Endothelial cell of umbilical vein (primary cell): ENCODE results near the gene BNIPL. TPM values are rescaled to one million over a fixed set of nuclear protein-coding genes. Genes with fewer than 3 reads are reported as not detected.

Experiments used
- BruUV-seq: library from RNA; stranded (reverse); fragments of 400-500 nt; replicated peaks from 2 replicates; lab custom pipeline; 2021; lab: Mats Ljungman, UMichigan
- CTCF ChIA-PET: fragments of 300-600, 350-600 bp; sonication (Branson Sonifier 250); formaldehyde crosslinking; loops from one replicate; lab custom pipeline; 2021; ENCODE audit warnings: antibody characterized with exemption, inconsistent platforms; lab: Charles Lee
- POLR2A ChIA-PET: fragments of 300-600, 350-600 bp; sonication (Branson Sonifier 250); formaldehyde crosslinking; loops from one replicate; lab custom pipeline; 2021; ENCODE audit warnings: antibody characterized with exemption, inconsistent platforms; lab: Charles Lee
- DNase-seq: peaks from one replicate; pipeline ENCODE4 v3.0.0-alpha.2; 2011; ENCODE audit warnings: low read depth, low spot score
- FAIRE-seq: peaks from 2 replicates; lab custom pipeline; 2011; peaks lifted over from hg19 to GRCh38; lab: Jason Lieb, UNC
- H2AFZ ChIP-seq: 2 replicates; pipeline ENCODE4 v1.6.0; 2012; ENCODE audit warnings: low read depth, low read length, control low read depth, inconsistent platforms
- H3K27ac ChIP-seq: 2 replicates; pipeline ENCODE4 v1.5.1; 2011; ENCODE audit warnings: low read depth, mild to moderate bottlenecking, control low read depth, low read length, moderate library complexity; ENCODE audit not compliant: insufficient read depth
- H3K27me3 ChIP-seq, 2 experiments: 2 replicates each; pipeline versions ENCODE4 v1.6.0 to v1.6.1; 2011; ENCODE audit warnings: low read length in 2 of 2, mixed read lengths in 1 of 2; ENCODE audit not compliant: control insufficient read depth in 2 of 2, insufficient read depth in 2 of 2
- H3K36me3 ChIP-seq, 2 experiments: 2 replicates in 1 of 2; 3 replicates in 1 of 2; pipeline ENCODE4 v1.5.1; 2011; ENCODE audit warnings: low read length in 2 of 2, mild to moderate bottlenecking in 1 of 2, moderate library complexity in 1 of 2; ENCODE audit not compliant: control insufficient read depth in 2 of 2, insufficient read depth in 2 of 2; ENCODE audit errors: extremely low read depth in 1 of 2
- H3K4me1 ChIP-seq: 3 replicates; pipeline ENCODE4 v1.5.1; 2011; ENCODE audit warnings: mild to moderate bottlenecking, low read length; ENCODE audit not compliant: control insufficient read depth, insufficient read depth; ENCODE audit errors: extremely low read depth
- H3K4me2 ChIP-seq: 2 replicates; pipeline ENCODE4 v1.6.1; 2011; ENCODE audit warnings: low read length, control low read depth, mixed read lengths; ENCODE audit not compliant: insufficient read depth
- H3K4me3 ChIP-seq, 3 experiments: fragments of 200-600 bp in 1 of 3; sonication (generic), shearing (Covaris generic) in 1 of 3; replicated peaks in 1 of 3; 2 replicates each; pipeline ENCODE4 v1.5.1; 2011 to 2016; ENCODE audit warnings: control low read depth in 3 of 3, low read length in 3 of 3, mild to moderate bottlenecking in 2 of 3, inconsistent platforms in 1 of 3, low read depth in 1 of 3, moderate library complexity in 1 of 3; ENCODE audit not compliant: insufficient read depth in 1 of 3
- H3K79me2 ChIP-seq: 2 replicates; pipeline ENCODE4 v1.6.0; 2012; ENCODE audit warnings: low read length, inconsistent platforms; ENCODE audit not compliant: control insufficient read depth, insufficient read depth
- H3K9ac ChIP-seq: replicated peaks from 2 replicates; pipeline ENCODE3; 2011; ENCODE audit warnings: low read length, control low read depth; ENCODE audit not compliant: insufficient read depth; ENCODE audit errors: extremely low read depth
- H3K9me1 ChIP-seq: replicated peaks from 3 replicates; pipeline ENCODE4 v1.6.0; 2011; ENCODE audit warnings: mild to moderate bottlenecking, low read length; ENCODE audit not compliant: control insufficient read depth, insufficient read depth; ENCODE audit errors: extremely low read depth
- H3K9me3 ChIP-seq: replicated peaks from 2 replicates; pipeline ENCODE4 v1.5.1; 2012; ENCODE audit warnings: low read length, inconsistent platforms; ENCODE audit not compliant: control insufficient read depth, insufficient read depth
- H4K20me1 ChIP-seq: replicated peaks from 2 replicates; pipeline ENCODE3; 2011; ENCODE audit warnings: mild to moderate bottlenecking, low read length; ENCODE audit not compliant: control insufficient read depth, insufficient read depth; ENCODE audit errors: extremely low read depth
- CTCF ChIP-seq, 2 donors: IDR thresholded peaks; 1 replicate in 1 of 2; 2 replicates in 1 of 2; pipeline ENCODE4 v1.5.1; 2011; ENCODE audit warnings: low read length in 2 of 2, mild to moderate bottlenecking in 2 of 2, moderate library complexity in 2 of 2, control low read depth in 1 of 2, inconsistent platforms in 1 of 2, low read depth in 1 of 2; ENCODE audit not compliant: insufficient read depth in 1 of 2; ENCODE audit errors: extremely low read depth in 1 of 2
- EZH2 ChIP-seq: IDR thresholded peaks from 2 replicates; pipeline ENCODE4 v1.6.1; 2012; ENCODE audit warnings: borderline replicate concordance, low read depth, mild to moderate bottlenecking, moderate library complexity, low read length, inconsistent platforms; ENCODE audit not compliant: severe bottlenecking
- FOS ChIP-seq: IDR thresholded peaks from 2 replicates; pipeline ENCODE4 v1.6.1; 2011; ENCODE audit warnings: mild to moderate bottlenecking, low read length, moderate library complexity, borderline replicate concordance; ENCODE audit not compliant: insufficient read depth
- GATA2 ChIP-seq: IDR thresholded peaks from 2 replicates; pipeline ENCODE4 v1.7.0; 2011; ENCODE audit warnings: low read depth, mild to moderate bottlenecking, moderate library complexity, mixed read lengths, low read length; ENCODE audit not compliant: insufficient read length, insufficient read depth
- JUN ChIP-seq: IDR thresholded peaks from 2 replicates; pipeline ENCODE4 v1.6.1; 2011; ENCODE audit warnings: borderline replicate concordance, low read depth; ENCODE audit not compliant: insufficient read length, insufficient read depth
- MYC ChIP-seq: IDR thresholded peaks from one replicate; pipeline ENCODE4 v1.6.1; 2011; ENCODE audit warnings: mild to moderate bottlenecking, low read depth, low read length
- POLR2A ChIP-seq: IDR thresholded peaks from 2 replicates; pipeline ENCODE4 v1.6.1; 2012; ENCODE audit warnings: low read depth, mild to moderate bottlenecking, control low read depth, low read length
- dilution Hi-C: fragments of 300-500 bp; cut with MboI; formaldehyde crosslinking; loops from one replicate; pipeline ENCODE4 v1.15.0; 2019; ENCODE audit warnings: low sequenced_read_pairs; ENCODE audit not compliant: extremely low pct_ligation_motif_present
- intact Hi-C: fragments of 100-400 bp; cut with micrococcal nuclease; formaldehyde crosslinking; loops from one replicate; pipeline ENCODE4 v1.10.0; 2022
- polyA plus RNA-seq, 4 experiments: library from polyadenylated mRNA; depleted of rRNA in 3 of 4; stranded (reverse) in 3 of 4; unstranded in 1 of 4; fragments of >200 nt; gene quantifications; 2 replicates each; pipeline versions ENCODE4 v1.2.1 to v1.2.3, GENCODE V29; 2011 to 2012; ENCODE audit warnings: missing spikeins in 1 of 4
- total RNA-seq: library from RNA; stranded (reverse); gene quantifications from 2 replicates; pipeline ENCODE4 v1.2.3, GENCODE V29; 2021
- TF ChIP-seq, protein P1 (sequence below): IDR thresholded peaks from 2 replicates; pipeline ENCODE4 v1.6.1; 2011; ENCODE audit not compliant: insufficient read depth, insufficient read length

BNIPL gene
- total and polyA plus RNA-seq, 2 donors (not counting 3 experiments of a cell fraction or from before 2014, with no cell fraction given), result 0.26 to 0.42 TPM

DNA sequence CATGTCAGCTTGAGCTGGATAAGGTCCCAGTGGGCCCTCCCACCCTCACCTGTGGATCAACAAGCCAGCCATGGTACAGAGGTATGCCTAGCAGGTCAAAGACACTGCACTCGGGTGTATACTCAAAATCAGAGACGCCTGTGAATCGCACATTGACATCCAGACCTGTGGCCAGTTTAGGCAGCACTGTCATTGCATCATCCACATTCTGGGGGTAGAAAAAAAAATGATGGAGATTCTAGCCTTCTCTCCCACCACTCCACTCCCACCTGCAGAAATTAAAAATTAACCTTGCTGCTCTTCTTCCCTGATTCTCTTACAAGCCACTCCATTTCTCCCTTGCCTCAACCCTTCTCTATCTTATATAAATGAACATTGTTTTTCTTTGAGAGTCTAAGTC lies 36.0 kb upstream of the BNIPL start:
- Histone ChIP-seq H3K36me3 (peaks cover 0 to 11% of the 10 kb centered on the region in 2 experiments), H2AFZ (no peak overlapping the region), H4K20me1 (no peaks in the 10 kb centered on the region), H3K27me3 (no peaks in the 10 kb centered on the region), H3K27ac (no peak overlapping the region), H3K9me3 (no peaks in the 10 kb centered on the region), H3K79me2 (no peaks in the 10 kb centered on the region), H3K9me1 (no peaks in the 10 kb centered on the region), H3K4me1 (peaks cover 11% of the 10 kb centered on the region), H3K4me3 (no peak overlapping the region), H3K9ac (no peak overlapping the region), H3K4me2 (no peak overlapping the region)
- TF ChIP-seq FOS (no peak), EZH2 (no peak), MYC (no peak), GATA2 (no peak), JUN (no peak), CTCF (IDR thresholded peaks at IDR 0.05; ENCODE audit: extremely low read depth in 1 of 2, insufficient read depth in 1 of 2, low read depth in 1 of 2, low read length in 2 of 2) (no peak), POLR2A (no peak)
- TF ChIP-seq, protein P1, sequence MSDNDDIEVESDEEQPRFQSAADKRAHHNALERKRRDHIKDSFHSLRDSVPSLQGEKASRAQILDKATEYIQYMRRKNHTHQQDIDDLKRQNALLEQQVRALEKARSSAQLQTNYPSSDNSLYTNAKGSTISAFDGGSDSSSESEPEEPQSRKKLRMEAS, result no peak
- DNase-seq (no peak), FAIRE-seq (no peak)
- ChIA-PET CTCF (interaction anchor here (1.6 to 12.3 kb wide), 2 partner anchors 19 to 24 kb away, joined by 6 to 278 read pairs; partner anchors contain the start of genes ANXA9 and CERS2), POLR2A (no interaction called here)
- no TSS peak for BruUV-seq
- intact Hi-C loops (no loop called here), dilution Hi-C loops (no loop called here)
